SIG-M5 (cell line): Measurements from ENCODE around the gene IMPACT.
A peak's percentile ranks its signal among the peaks of the same experiment; 100 is the strongest.

Experiments
- DNase-seq: peaks from one replicate; lab custom pipeline; 2025; lab: John Stamatoyannopoulos, UW

Gene IMPACT

GRCh38 chr18:24475926-24476589 is 49.6 kb downstream of the IMPACT start:
- no peak for DNase-seq

GRCh38 chr18:24479371-24479770 is 52.9 kb downstream of the IMPACT start:
- DNase-seq = no peak

- DNase-seq = no peak
Measured at GRCh38 chr18:24482821-24483220, 56.4 kb downstream of the IMPACT start.

GRCh38 chr18:24485681-24486080 is 59.2 kb downstream of the IMPACT start:
- no peak for DNase-seq

GRCh38 chr18:24486684-24487083 is 60.2 kb downstream of the IMPACT start:
- no peak for DNase-seq

- DNase-seq = peak; percentile 40
Measured at GRCh38 chr18:24488824-24489493, 62.5 kb downstream of the IMPACT start.

GRCh38 chr18:24490539-24490938 is 64.1 kb downstream of the IMPACT start:
- no peak for DNase-seq

- no peak for DNase-seq
Measured at GRCh38 chr18:24491927-24492834, 65.7 kb downstream of the IMPACT start.

GRCh38 chr18:24494586-24494985 is 68.1 kb downstream of the IMPACT start:
- DNase-seq = no peak

- DNase-seq = no peak
Measured at GRCh38 chr18:24497031-24497754, 70.7 kb downstream of the IMPACT start.

- no peak for DNase-seq
Measured at GRCh38 chr18:24499814-24500213, 73.3 kb downstream of the IMPACT start.

GRCh38 chr18:24500217-24500616 is 73.7 kb downstream of the IMPACT start:
- DNase-seq = no peak

- no peak for DNase-seq
Measured at GRCh38 chr18:24500766-24501165, 74.3 kb downstream of the IMPACT start.

GRCh38 chr18:24502667-24503523 is 76.4 kb downstream of the IMPACT start:
- no peak for DNase-seq
